ENCODE results near the gene KRTAP10-9.
"Not testable (repeated sequence)": the region's sequence is repeated elsewhere in the genome, so short reads cannot be mapped to it uniquely, and the experiment has no call there.

The KRTAP10-9 gene

GRCh38 chr21:44590897-44591800 is 35.7 kb upstream of the KRTAP10-9 start:
- H3K4me1 Mint-ChIP-seq; H3K36me3 Mint-ChIP-seq; DNase-seq; H3K9me3 Mint-ChIP-seq; ATAC-seq (replicated peaks); H3K4me3 Mint-ChIP-seq; H3K27ac Mint-ChIP-seq: not testable (repeated sequence)
- peaks cover 38 to 42% of the 10 kb centered on the region in 2 donors for H3K27me3 Mint-ChIP-seq

GRCh38 chr21:44591801-44592130 is 35.1 kb upstream of the KRTAP10-9 start:
- not testable (repeated sequence) for H3K27ac Mint-ChIP-seq; H3K4me1 Mint-ChIP-seq; H3K4me3 Mint-ChIP-seq; ATAC-seq (replicated peaks); DNase-seq; H3K9me3 Mint-ChIP-seq; H3K36me3 Mint-ChIP-seq
- H3K27me3 Mint-ChIP-seq, result peaks cover 32 to 36% of the 10 kb centered on the region in 2 donors

- Mint-ChIP-seq H3K4me1 (no peaks in the 10 kb centered on the region), H3K9me3 (no peaks in the 10 kb centered on the region), H3K36me3 (no peaks in the 10 kb centered on the region), H3K27ac (no peak within 1 kb of the TSS), H3K27me3 (peaks cover 25 to 28% of the 10 kb centered on the region in 2 donors), H3K4me3 (no peak within 1 kb of the TSS)
- DNase-seq (no peak), ATAC-seq (replicated peaks) (no peak)
Observed at GRCh38 chr21:44592446-44593311, 34.2 kb upstream of the KRTAP10-9 start, which contains the start of gene KRTAP10-6. TSS of gene KRTAP10-6 (minus strand) at chr21:44592505. CDS start at chr21:44592484, 21 bp downstream.

DNA sequence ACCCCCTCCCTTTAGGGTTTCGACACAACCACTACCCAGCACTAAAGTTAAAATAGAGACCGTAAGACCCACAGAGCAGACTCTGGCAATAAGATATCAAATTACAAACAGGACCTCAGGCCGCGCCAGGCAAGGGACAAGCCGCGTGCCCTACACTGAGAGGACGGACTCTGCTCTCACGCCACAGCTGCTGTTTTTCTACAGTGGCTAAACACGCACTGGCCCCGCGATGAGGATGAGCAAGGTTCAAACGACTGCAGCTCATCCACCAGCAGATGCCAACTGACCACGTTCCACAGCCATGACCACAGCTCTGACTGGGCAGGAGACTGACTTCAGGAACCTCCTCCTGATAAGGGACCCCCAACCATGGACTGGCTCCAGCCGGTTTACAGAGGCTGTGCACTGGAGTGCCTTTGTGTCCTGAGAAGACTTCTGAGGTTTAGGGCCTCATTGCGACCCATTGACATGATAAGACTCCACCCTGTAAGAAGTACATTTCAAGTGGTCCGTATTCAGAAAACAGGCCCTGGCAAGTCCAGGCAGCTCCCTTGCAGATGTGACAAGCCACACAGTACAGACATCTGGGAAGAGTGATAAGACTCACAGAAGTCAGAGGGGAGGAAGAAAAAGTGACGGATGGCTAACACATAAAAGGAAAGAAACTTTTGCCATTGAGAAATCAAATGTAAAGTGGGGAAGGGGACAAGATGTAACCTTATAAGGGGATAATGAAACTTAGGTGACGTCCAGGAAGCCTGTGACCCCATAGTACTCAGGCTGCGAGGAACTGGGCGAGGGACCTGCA is 33.1 kb upstream of the KRTAP10-9 start:
- Mint-ChIP-seq H3K27ac (no peak overlapping the region), H3K4me3 (no peak overlapping the region), H3K9me3 (peaks cover 4% of the 10 kb centered on the region in 2 donors), H3K36me3 (no peaks in the 10 kb centered on the region), H3K4me1 (no peaks in the 10 kb centered on the region), H3K27me3 (peaks cover 32 to 37% of the 10 kb centered on the region in 2 donors)
- DNase-seq, result no peak
- ATAC-seq (replicated peaks), result no peak

- Mint-ChIP-seq H3K9me3 (peaks cover 4 to 6% of the 10 kb centered on the region in 2 donors), H3K4me1 (no peaks in the 10 kb centered on the region), H3K36me3 (no peaks in the 10 kb centered on the region), H3K27me3 (peaks cover 29 to 36% of the 10 kb centered on the region in 2 donors), H3K4me3 (no peak overlapping the region), H3K27ac (no peak overlapping the region)
- ATAC-seq (replicated peaks), result no peak
- DNase-seq, result no peak
Observed at GRCh38 chr21:44594406-44594916, 32.4 kb upstream of the KRTAP10-9 start.

GRCh38 chr21:44595524-44595923 is 31.4 kb upstream of the KRTAP10-9 start:
- Mint-ChIP-seq H3K27me3 (peaks cover 23 to 29% of the 10 kb centered on the region in 2 donors), H3K9me3 (peaks cover 4 to 6% of the 10 kb centered on the region in 2 donors), H3K4me3 (no peak overlapping the region), H3K36me3 (no peaks in the 10 kb centered on the region), H3K4me1 (no peaks in the 10 kb centered on the region), H3K27ac (no peak overlapping the region)
- ATAC-seq (replicated peaks), result no peak
- DNase-seq, result no peak

DNA sequence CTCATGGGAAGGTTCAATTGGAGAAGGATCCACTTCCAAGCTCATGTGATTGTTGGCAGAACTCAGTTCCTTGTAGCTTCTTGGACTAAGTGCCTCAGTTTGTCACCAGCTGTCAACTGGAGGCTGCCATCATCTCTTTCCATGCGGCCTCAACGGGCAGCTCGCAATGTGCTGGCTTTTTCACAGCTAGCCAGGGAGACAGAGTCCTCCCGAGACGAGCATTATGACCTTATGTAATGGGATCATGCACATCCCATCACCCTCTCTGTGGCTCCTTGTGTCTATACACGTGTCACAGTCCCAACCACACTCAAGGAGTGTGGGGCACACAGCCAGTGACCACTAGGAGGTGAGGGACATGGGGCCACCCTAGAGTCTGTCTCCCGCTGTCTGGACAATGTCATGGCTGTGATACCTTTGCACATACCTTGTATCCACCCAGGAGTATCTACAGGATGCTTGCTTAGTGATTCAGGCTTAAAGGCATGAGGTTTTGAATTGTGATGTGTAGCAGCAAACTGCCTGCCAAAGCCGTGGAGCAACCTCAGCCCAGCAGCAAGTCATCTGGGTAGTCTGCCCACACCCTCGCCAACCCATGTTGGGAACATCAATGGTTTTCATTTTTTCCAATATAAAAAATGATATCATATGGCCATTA is 30.7 kb upstream of the KRTAP10-9 start:
- H3K4me1 Mint-ChIP-seq, result no peaks in the 10 kb centered on the region

DNA sequence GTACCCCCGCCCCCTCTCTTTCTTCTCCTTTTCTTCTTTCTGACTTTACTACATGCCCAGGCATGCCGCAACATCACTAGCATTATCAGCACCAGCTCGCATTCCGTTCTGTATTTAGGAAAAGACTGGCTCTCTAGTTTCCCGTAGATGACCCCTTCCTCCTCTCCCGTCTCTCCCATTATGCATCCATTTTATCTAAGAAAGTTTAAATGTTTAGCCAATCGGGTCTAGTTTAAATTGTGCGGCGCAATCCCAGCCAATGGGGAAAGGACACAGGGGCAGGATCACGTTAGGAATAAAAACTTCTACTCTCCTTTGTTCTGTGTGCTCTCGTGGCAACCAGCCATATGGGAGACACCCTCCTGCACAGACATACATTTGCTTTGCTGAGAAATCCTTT is 28.8 kb upstream of the KRTAP10-9 start:
- no peak overlapping the region for H3K4me3 Mint-ChIP-seq
- no peaks in the 10 kb centered on the region for H3K4me1 Mint-ChIP-seq
- H3K27me3 Mint-ChIP-seq, result peaks cover 29 to 34% of the 10 kb centered on the region in 2 donors
- H3K9me3 Mint-ChIP-seq, result peaks cover 4 to 6% of the 10 kb centered on the region in 2 donors
- ATAC-seq (replicated peaks) (no peak), DNase-seq (no peak)
- no peaks in the 10 kb centered on the region for H3K36me3 Mint-ChIP-seq
- no peak overlapping the region for H3K27ac Mint-ChIP-seq

More for the DNA sequence above, 30.7 kb upstream of the KRTAP10-9 start:
- no peaks in the 10 kb centered on the region for H3K36me3 Mint-ChIP-seq
- peaks cover 4 to 6% of the 10 kb centered on the region in 2 donors for H3K9me3 Mint-ChIP-seq
- DNase-seq (no peak), ATAC-seq (replicated peaks) (no peak)
- H3K27me3 Mint-ChIP-seq, result peaks cover 28 to 29% of the 10 kb centered on the region in 2 donors
- no peak overlapping the region for H3K27ac Mint-ChIP-seq
- H3K4me3 Mint-ChIP-seq, result no peak overlapping the region

DNA sequence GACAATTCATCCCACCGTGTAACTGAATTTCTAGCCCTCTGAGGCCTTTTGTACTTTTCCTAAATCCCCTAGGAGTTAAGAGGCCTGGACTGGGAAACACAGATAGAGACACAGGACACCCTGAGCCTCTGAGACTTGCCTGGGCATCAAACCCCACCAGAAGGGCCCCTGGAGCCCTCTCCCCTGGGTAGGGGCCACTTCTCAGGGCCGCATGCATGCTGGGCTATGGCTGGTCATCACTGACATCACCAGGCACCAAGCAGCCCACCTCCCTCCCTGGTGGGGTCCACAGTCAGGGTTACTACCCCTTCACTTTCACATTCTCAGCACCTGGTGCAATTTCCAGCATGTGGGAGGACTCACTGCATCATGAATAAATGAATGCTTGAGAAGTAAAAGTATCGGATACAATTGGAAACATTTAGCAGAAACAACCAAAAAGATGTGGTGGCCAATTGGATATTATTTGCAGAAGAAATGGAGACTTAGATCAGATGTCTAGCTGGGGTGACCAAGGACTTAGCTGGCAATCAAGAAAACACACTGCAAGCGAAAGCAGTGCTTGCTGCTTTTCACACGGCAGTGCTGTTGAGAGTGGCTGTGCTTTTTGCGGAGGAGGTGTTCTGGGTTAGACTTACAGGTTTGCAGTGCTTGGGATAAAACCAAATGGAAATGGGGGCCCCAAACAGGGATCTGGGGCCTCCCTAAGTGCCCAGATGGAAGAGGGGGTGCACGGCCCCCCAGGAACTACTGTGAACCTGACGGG is 27.4 kb upstream of the KRTAP10-9 start:
- Mint-ChIP-seq H3K9me3 (peaks cover 4 to 6% of the 10 kb centered on the region in 2 donors), H3K27ac (no peak overlapping the region), H3K4me1 (no peaks in the 10 kb centered on the region), H3K27me3 (peaks cover 36 to 44% of the 10 kb centered on the region in 2 donors), H3K36me3 (no peaks in the 10 kb centered on the region), H3K4me3 (no peak overlapping the region)
- ATAC-seq (replicated peaks), result no peak
- no peak for DNase-seq

- not testable (repeated sequence) for H3K4me1 Mint-ChIP-seq; DNase-seq; H3K27ac Mint-ChIP-seq; H3K36me3 Mint-ChIP-seq; H3K9me3 Mint-ChIP-seq; H3K4me3 Mint-ChIP-seq; ATAC-seq (replicated peaks)
- peaks cover 37 to 48% of the 10 kb centered on the region in 2 donors for H3K27me3 Mint-ChIP-seq
Observed at GRCh38 chr21:44600118-44600978, 26.5 kb upstream of the KRTAP10-9 start, which contains the start of gene KRTAP10-7. TSS of gene KRTAP10-7 (plus strand) at chr21:44600597. CDS start at chr21:44600622, 25 bp downstream.

DNA sequence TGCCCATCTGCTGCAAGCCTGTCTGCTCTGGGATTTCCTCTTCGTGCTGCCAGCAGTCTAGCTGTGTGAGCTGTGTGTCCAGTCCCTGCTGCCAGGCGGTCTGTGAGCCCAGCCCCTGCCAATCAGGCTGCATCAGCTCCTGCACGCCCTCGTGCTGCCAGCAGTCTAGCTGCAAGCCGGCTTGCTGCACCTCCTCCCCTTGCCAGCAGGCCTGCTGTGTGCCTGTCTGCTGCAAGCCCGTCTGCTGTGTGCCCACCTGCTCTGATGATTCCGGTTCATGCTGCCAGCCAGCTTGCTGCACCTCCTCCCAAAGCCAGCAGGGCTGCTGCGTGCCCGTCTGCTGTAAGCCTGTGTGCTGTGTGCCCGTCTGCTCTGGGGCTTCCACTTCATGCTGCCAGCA is 25.8 kb upstream of the KRTAP10-9 start:
- DNase-seq; H3K4me1 Mint-ChIP-seq; H3K27ac Mint-ChIP-seq; H3K4me3 Mint-ChIP-seq; ATAC-seq (replicated peaks); H3K9me3 Mint-ChIP-seq; H3K36me3 Mint-ChIP-seq: not testable (repeated sequence)
- peaks cover 42 to 56% of the 10 kb centered on the region in 2 donors for H3K27me3 Mint-ChIP-seq
